DOHH2 (cell line): ENCODE results near the gene RELN.

Source experiments
- H3F3A ChIP-seq: fragments of 200-600 bp; sonication (generic), shearing (Covaris generic); 2 replicates; pipeline ENCODE4 v1.6.0; 2016; ENCODE audit warnings: antibody characterized with exemption, mild to moderate bottlenecking; ENCODE audit not compliant: control insufficient read depth, insufficient read depth
- H3K27ac ChIP-seq: fragments of 200-600 bp; sonication (generic); 2 replicates; pipeline ENCODE4 v1.5.1; 2014; ENCODE audit warnings: low read depth, mild to moderate bottlenecking, low read length, moderate library complexity
- H3K27me3 ChIP-seq: fragments of 200-600 bp; sonication (generic); 2 replicates; pipeline ENCODE4 v1.6.1; 2014; ENCODE audit warnings: mild to moderate bottlenecking, low read length, mixed read lengths; ENCODE audit not compliant: control insufficient read depth
- H3K36me3 ChIP-seq: fragments of 200-600 bp; sonication (generic); 2 replicates; pipeline ENCODE4 v1.6.1; 2014; ENCODE audit warnings: mild to moderate bottlenecking, low read length, moderate library complexity, mixed read lengths; ENCODE audit not compliant: control insufficient read depth
- H3K4me1 ChIP-seq: fragments of 200-600 bp; sonication (generic); 2 replicates; pipeline ENCODE4 v1.6.1; 2014; ENCODE audit warnings: mild to moderate bottlenecking, low read length, mixed read lengths; ENCODE audit not compliant: control insufficient read depth
- H3K4me2 ChIP-seq: fragments of 200-600 bp; sonication (generic); 2 replicates; pipeline ENCODE4 v1.6.0; 2014; ENCODE audit warnings: mild to moderate bottlenecking, low read length, moderate library complexity
- H3K4me3 ChIP-seq: fragments of 200-600 bp; sonication (generic); 2 replicates; pipeline ENCODE4 v1.5.1; 2014; ENCODE audit warnings: mild to moderate bottlenecking, low read length, mixed read lengths
- H3K79me2 ChIP-seq: fragments of 200-600 bp; sonication (generic); 2 replicates; pipeline ENCODE4 v1.6.1; 2014; ENCODE audit warnings: mild to moderate bottlenecking, low read length, mixed read lengths; ENCODE audit not compliant: control insufficient read depth
- H3K9me2 ChIP-seq: fragments of 200-600 bp; sonication (generic); replicated peaks from 2 replicates; pipeline ENCODE4 v1.6.1; 2014; ENCODE audit warnings: mild to moderate bottlenecking, low read length, mixed read lengths; ENCODE audit not compliant: control insufficient read depth
- H3K9me3 ChIP-seq: fragments of 200-600 bp; sonication (generic); 2 replicates; pipeline ENCODE4 v1.6.1; 2014; ENCODE audit warnings: antibody characterized with exemption, low read length, mixed read lengths; ENCODE audit not compliant: control insufficient read depth, insufficient read depth
- H4K20me1 ChIP-seq: fragments of 200-600 bp; sonication (generic); 2 replicates; pipeline ENCODE4 v1.6.0; 2014; ENCODE audit warnings: low read depth, mild to moderate bottlenecking, antibody characterized with exemption, low read length, moderate library complexity; ENCODE audit not compliant: control insufficient read depth, insufficient read depth
- EZH2phosphoT487 ChIP-seq: fragments of 200-600 bp; sonication (generic); IDR thresholded peaks from 2 replicates; pipeline ENCODE4 v1.6.1; 2017; ENCODE audit warnings: borderline replicate concordance, mild to moderate bottlenecking, antibody characterized with exemption, low read length, moderate library complexity, mixed read lengths
- TF ChIP-seq, protein P1 (sequence below): fragments of 200-600 bp; sonication (generic); IDR thresholded peaks from one replicate; pipeline ENCODE4 v1.5.1; 2014; ENCODE audit warnings: antibody characterized with exemption, mild to moderate bottlenecking, low read depth, low read length; ENCODE audit not compliant: poor library complexity, severe bottlenecking

RELN gene

DNA sequence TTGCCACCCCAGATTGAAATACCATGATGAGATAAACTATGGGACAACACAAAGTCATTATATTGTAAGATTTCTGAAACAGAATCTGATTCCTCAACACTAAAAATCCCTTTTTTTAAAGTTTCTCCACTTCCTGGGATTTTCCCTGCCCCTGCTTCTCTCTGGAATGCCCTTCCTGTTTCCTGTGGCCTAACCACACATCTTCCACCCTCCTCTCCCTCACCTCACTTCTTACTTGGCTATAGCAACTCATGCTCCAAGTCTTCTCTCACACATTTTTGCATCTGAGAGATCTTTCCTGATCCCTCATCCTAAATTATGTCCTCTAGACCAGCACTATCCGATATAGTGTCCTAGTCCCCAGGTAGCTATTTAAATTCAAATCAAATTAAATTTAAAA lies 4.1 kb upstream of the RELN start:
- Histone ChIP-seq H3F3A (no peaks in the 10 kb centered on the region), H3K4me2 (no peak overlapping the region), H3K79me2 (no peaks in the 10 kb centered on the region), H3K36me3 (no peaks in the 10 kb centered on the region), H3K27me3 (0 out of 2 replicates have a peak, but pooled peaks cover 11% of the 10 kb centered on the region), H3K4me3 (no peak overlapping the region), H4K20me1 (no peaks in the 10 kb centered on the region), H3K27ac (no peak overlapping the region), H3K4me1 (no peaks in the 10 kb centered on the region), H3K9me3 (no peaks in the 10 kb centered on the region; the same call in 1 of the 2 replicates), H3K9me2 (no peaks in the 10 kb centered on the region)
- TF ChIP-seq EZH2phosphoT487, result no peak
- TF ChIP-seq, protein P1, sequence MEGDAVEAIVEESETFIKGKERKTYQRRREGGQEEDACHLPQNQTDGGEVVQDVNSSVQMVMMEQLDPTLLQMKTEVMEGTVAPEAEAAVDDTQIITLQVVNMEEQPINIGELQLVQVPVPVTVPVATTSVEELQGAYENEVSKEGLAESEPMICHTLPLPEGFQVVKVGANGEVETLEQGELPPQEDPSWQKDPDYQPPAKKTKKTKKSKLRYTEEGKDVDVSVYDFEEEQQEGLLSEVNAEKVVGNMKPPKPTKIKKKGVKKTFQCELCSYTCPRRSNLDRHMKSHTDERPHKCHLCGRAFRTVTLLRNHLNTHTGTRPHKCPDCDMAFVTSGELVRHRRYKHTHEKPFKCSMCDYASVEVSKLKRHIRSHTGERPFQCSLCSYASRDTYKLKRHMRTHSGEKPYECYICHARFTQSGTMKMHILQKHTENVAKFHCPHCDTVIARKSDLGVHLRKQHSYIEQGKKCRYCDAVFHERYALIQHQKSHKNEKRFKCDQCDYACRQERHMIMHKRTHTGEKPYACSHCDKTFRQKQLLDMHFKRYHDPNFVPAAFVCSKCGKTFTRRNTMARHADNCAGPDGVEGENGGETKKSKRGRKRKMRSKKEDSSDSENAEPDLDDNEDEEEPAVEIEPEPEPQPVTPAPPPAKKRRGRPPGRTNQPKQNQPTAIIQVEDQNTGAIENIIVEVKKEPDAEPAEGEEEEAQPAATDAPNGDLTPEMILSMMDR, result no peak

- no peaks in the 10 kb centered on the region for H3F3A ChIP-seq
- 0 out of 2 replicates have a peak, but pooled peaks cover 11% of the 10 kb centered on the region for H3K27me3 ChIP-seq
- no peaks in the 10 kb centered on the region for H3K9me2 ChIP-seq
- H4K20me1 ChIP-seq, result no peaks in the 10 kb centered on the region
- TF ChIP-seq, protein P1, result no peak
- no peak for TF ChIP-seq EZH2phosphoT487
- no peak overlapping the region for H3K4me2 ChIP-seq
- no peaks in the 10 kb centered on the region; the same call in 1 of the 2 replicates for H3K9me3 ChIP-seq
- no peak overlapping the region for H3K27ac ChIP-seq
- no peaks in the 10 kb centered on the region for H3K79me2 ChIP-seq
- no peak overlapping the region for H3K4me3 ChIP-seq
- H3K4me1 ChIP-seq, result no peaks in the 10 kb centered on the region
- no peaks in the 10 kb centered on the region for H3K36me3 ChIP-seq
Observed at GRCh38 chr7:103991406-103991805, 1.9 kb upstream of the RELN start.

DNA sequence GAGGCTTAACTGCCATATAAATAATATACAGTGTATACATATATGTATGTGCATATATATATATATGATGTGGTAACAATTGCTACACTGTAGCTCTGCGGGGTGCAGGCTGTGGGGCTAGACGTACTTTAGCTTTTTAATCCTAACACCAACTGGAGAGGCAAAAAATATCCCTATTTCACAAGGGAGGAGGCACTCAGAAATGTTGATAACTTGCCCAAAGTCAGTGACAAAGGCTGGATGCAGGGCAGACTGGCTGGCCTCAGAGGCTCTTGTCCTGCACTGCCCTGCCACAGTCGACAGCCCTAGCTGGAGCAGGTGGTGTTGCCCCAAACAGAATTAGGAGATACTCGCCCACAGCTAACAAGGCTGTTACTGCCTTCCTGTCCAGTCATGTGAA lies 1.5 kb upstream of the RELN start:
- H3K27me3 ChIP-seq, result 0 out of 2 replicates have a peak, but pooled peaks cover 11% of the 10 kb centered on the region
- H3K4me2 ChIP-seq, result no peak overlapping the region

More for the DNA sequence above, 1.5 kb upstream of the RELN start:
- H3K79me2 ChIP-seq, result no peaks in the 10 kb centered on the region
- no peaks in the 10 kb centered on the region for H3F3A ChIP-seq
- no peak overlapping the region for H3K27ac ChIP-seq
- H3K9me3 ChIP-seq, result no peaks in the 10 kb centered on the region; the same call in 1 of the 2 replicates
- no peak overlapping the region for H3K4me3 ChIP-seq
- TF ChIP-seq EZH2phosphoT487, result no peak
- TF ChIP-seq, protein P1, result no peak
- no peaks in the 10 kb centered on the region for H3K9me2 ChIP-seq
- no peaks in the 10 kb centered on the region for H3K4me1 ChIP-seq
- no peaks in the 10 kb centered on the region for H3K36me3 ChIP-seq
- H4K20me1 ChIP-seq, result no peaks in the 10 kb centered on the region
